Measurements from ENCODE around the gene MCTP2.
A peak's percentile ranks its signal among the peaks of the same experiment; 100 is the strongest.

MCTP2 gene

GRCh38 chr15:94212291-94212690 lies 19.1 kb upstream of the MCTP2 start:
- in situ Hi-C loops (cut with HindIII; ENCODE audit: low sequenced_read_pairs): no loop called here
- no peak for DNase-seq (ENCODE audit: low read depth, low spot score)
- no peak overlapping the region for H3K4me3 ChIP-seq (ENCODE audit: low read depth, low read length)

GRCh38 chr15:94225616-94226015 lies 5.7 kb upstream of the MCTP2 start:
- DNase-seq (ENCODE audit: low read depth, low spot score): no peak
- no peak overlapping the region for H3K4me3 ChIP-seq (ENCODE audit: low read depth, low read length)
- in situ Hi-C loops (cut with HindIII; ENCODE audit: low sequenced_read_pairs): no loop called here
- TF ChIP-seq, protein P1, sequence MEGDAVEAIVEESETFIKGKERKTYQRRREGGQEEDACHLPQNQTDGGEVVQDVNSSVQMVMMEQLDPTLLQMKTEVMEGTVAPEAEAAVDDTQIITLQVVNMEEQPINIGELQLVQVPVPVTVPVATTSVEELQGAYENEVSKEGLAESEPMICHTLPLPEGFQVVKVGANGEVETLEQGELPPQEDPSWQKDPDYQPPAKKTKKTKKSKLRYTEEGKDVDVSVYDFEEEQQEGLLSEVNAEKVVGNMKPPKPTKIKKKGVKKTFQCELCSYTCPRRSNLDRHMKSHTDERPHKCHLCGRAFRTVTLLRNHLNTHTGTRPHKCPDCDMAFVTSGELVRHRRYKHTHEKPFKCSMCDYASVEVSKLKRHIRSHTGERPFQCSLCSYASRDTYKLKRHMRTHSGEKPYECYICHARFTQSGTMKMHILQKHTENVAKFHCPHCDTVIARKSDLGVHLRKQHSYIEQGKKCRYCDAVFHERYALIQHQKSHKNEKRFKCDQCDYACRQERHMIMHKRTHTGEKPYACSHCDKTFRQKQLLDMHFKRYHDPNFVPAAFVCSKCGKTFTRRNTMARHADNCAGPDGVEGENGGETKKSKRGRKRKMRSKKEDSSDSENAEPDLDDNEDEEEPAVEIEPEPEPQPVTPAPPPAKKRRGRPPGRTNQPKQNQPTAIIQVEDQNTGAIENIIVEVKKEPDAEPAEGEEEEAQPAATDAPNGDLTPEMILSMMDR (IDR thresholded peaks at IDR 0.05; ENCODE audit: low read depth, low read length): no peak

More at GRCh38 chr15:94212291-94212690, 19.1 kb upstream of the MCTP2 start:
- TF ChIP-seq, protein P1 (IDR thresholded peaks at IDR 0.05; ENCODE audit: low read depth, low read length): no peak

GRCh38 chr15:94228611-94229010 lies 2.8 kb upstream of the MCTP2 start:
- TF ChIP-seq, protein P1 (IDR thresholded peaks at IDR 0.05; ENCODE audit: low read depth, low read length): no peak
- in situ Hi-C loops (cut with HindIII; ENCODE audit: low sequenced_read_pairs): no loop called here
- no peak overlapping the region for H3K4me3 ChIP-seq (ENCODE audit: low read depth, low read length)
- no peak for DNase-seq (ENCODE audit: low read depth, low spot score)

DNA sequence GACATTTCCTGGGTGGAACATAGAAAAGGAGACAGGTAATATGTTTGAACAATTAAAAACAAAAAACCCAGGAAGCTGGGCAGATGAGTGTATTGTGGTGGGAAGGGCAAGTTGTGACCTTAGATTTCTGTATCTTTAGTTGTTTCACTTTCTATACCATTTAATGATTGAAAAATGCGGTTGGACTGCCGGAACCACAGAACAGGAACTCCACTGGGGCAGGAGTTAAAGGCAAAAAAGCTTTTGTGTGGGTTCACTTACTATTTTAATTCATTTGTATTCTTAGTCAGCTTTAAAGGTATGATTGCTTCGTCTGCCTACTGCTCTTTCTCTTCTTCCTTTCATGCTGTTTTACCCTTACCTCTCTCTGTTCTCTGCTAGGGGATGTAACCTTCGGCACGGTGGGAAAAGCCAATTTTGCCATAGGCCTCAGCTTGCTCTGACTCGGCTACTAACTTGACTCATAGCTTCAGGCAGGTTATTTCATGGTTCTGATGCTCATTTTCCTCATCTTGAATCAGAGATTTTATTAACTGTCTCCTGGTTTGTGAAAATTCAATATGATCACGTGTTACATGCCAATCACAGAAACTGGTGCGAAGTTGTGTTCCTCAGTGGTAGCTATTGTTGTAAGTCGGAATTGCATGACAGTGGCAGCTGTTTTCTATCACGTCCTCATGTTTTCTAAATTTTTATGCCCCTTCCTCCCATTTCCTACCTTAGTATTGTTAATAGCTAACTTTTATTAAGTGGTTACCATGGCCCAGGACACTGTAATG lies 1.6 kb upstream of the MCTP2 start:
- in situ Hi-C loops (cut with HindIII; ENCODE audit: low sequenced_read_pairs): no loop called here
- no peak for DNase-seq (ENCODE audit: low read depth, low spot score)
- no peak overlapping the region for H3K4me3 ChIP-seq (ENCODE audit: low read depth, low read length)
- TF ChIP-seq, protein P1 (IDR thresholded peaks at IDR 0.05; ENCODE audit: low read depth, low read length): no peak

DNA sequence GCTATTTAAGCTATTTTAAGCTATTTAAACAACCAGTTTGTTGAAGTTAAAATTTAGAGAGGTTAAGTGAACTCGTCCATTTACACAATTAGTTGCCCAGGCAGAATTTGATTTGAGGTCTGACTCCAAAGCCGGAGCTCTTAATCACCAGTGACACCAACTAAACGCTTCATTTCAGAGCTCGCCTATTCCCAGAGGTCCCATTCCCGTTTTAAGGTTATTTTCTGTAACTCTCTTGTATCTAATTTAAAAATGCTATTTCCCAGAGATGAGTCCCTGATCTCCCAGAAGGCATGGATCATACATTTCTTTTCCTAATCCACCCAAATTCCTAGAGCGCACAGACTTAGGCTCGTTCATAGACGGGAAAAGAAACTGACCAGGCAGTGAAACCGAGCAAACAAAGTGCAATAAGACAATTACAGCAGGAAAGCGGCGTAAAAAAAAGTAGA lies 904 bp upstream of the MCTP2 start:
- in situ Hi-C loops (cut with HindIII; ENCODE audit: low sequenced_read_pairs): no loop called here
- no peak for DNase-seq (ENCODE audit: low read depth, low spot score)
- TF ChIP-seq, protein P1 (IDR thresholded peaks at IDR 0.05; ENCODE audit: low read depth, low read length): no peak
- H3K4me3 ChIP-seq (ENCODE audit: low read depth, low read length): peak overlapping the region; percentile 51

- in situ Hi-C loops (cut with HindIII; ENCODE audit: low sequenced_read_pairs): no loop called here
- TF ChIP-seq, protein P1 (IDR thresholded peaks at IDR 0.05; ENCODE audit: low read depth, low read length): no peak
- no peak for DNase-seq (ENCODE audit: low read depth, low spot score)
- peak overlapping the region; percentile 51 for H3K4me3 ChIP-seq (ENCODE audit: low read depth, low read length)
Observed at GRCh38 chr15:94231723-94232468, 535 bp downstream of the MCTP2 start.

Measured in astrocyte of the spinal cord (primary cell).